Measurements from ENCODE around the gene ABL1. TPM values are rescaled to one million over a fixed set of nuclear protein-coding genes. Genes with fewer than 3 reads are reported as not detected.

ABL1 gene
- total RNA-seq: 30.5 and 31.1 TPM in 2 replicates

GRCh38 chr9:130834371-130835336, at the start of gene ABL1:
Gene ABL1, plus strand, starts transcription at chr9:130835254. Its CDS starts 193 bp downstream, at chr9:130835447.

DNA sequence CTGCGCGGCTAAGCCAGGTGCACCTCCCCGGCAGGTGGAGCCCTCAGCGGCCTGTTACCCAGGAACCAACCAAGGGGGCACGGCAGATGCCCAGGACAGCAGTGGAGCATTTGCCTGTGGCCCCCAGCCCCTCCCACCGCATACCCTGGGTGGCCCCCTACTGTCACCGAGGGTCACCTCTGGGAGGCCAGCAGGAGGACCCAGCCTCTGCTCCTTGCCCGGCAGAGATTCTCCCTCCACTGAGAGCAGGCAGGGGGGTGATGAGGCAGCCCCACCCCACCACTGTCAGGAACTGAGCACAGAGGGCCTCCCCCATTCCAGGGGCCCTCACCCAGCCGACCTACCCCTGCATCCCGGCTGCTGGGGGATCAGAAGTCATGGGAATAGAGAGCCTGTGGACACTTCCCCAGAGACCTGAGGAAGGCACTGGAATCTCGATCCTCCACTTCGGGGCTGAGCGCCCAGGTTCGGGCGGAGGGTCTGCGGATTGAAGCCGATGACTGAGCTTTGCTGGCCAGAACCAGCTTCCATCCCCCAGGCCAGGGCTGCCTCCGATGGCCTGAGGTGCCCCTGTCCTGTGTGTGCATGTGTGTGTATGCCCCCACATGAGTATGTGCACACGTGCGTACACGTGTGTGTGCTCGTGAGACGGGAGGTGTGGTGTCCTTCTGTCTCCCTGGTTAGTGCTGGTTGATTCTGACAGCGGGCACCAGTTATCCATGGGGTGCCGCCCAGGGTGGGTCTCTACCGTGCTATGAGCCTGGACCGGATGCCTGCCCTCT, 61.4 kb downstream of the ABL1 start, which contains the start of gene QRFP:
TSS of gene QRFP (minus strand) at position 580 of the 782 bp plus-strand sequence. CDS start 2,974 bp downstream, outside the sequence.

Other genes starting within 250 kb of the ABL1 start
- not detected in 2 replicates for gene PRDM12, start 170.7 kb upstream of the ABL1 start, total RNA-seq
- gene EXOSC2, start 141.5 kb upstream of the ABL1 start, total RNA-seq: 34.4 and 39.0 TPM in 2 replicates
- gene QRFP, start 61.6 kb downstream of the ABL1 start, total RNA-seq: not detected in 2 replicates
- 0.19 and 0.56 TPM in 2 replicates for gene FIBCD1, start 104.0 kb downstream of the ABL1 start, total RNA-seq
- 0.07 TPM in 1 of 2 replicates, not detected in the other for gene LAMC3, start 173.9 kb downstream of the ABL1 start, total RNA-seq

Data from airway epithelial cell (primary cell).